Mesenchymal stem cell (in vitro differentiated cells and primary cell): ENCODE results near the gene GOT2.

Source experiments
- DNase-seq: peaks from one replicate; pipeline ENCODE4 v3.0.0-alpha.2; 2013
- H2AFZ ChIP-seq: one replicate; pipeline ENCODE4 v1.6.1; 2013; ENCODE audit warnings: low read depth, mild to moderate bottlenecking, control low read depth, inconsistent platforms, low read length, moderate library complexity
- H2AK5ac ChIP-seq: 2 replicates; pipeline ENCODE4 v1.6.1; 2013; ENCODE audit warnings: low read length, moderate library complexity, mild to moderate bottlenecking, inconsistent platforms; ENCODE audit not compliant: severe bottlenecking
- H2BK120ac ChIP-seq: one replicate; pipeline ENCODE4 v1.6.1; 2013; ENCODE audit warnings: low read depth, mild to moderate bottlenecking, inconsistent platforms, low read length, moderate library complexity
- H2BK12ac ChIP-seq, 2 experiments: one replicate each; pipeline ENCODE4 v1.6.1; 2013; ENCODE audit warnings: inconsistent platforms in 2 of 2, low read length in 2 of 2, mild to moderate bottlenecking in 2 of 2, moderate library complexity in 2 of 2, control low read depth in 1 of 2
- H2BK15ac ChIP-seq: one replicate; pipeline ENCODE4 v1.6.1; 2013; ENCODE audit warnings: mild to moderate bottlenecking, low read depth, inconsistent platforms; ENCODE audit not compliant: poor library complexity, severe bottlenecking
- H2BK5ac ChIP-seq: 2 replicates; pipeline ENCODE4 v1.6.1; 2013; ENCODE audit warnings: low read depth, mild to moderate bottlenecking, low read length, control low read depth, inconsistent platforms; ENCODE audit not compliant: poor library complexity, severe bottlenecking
- H3K14ac ChIP-seq, 2 experiments: one replicate each; pipeline ENCODE4 v1.6.1; 2013; ENCODE audit warnings: inconsistent platforms in 2 of 2, low read length in 2 of 2, control low read depth in 1 of 2, mild to moderate bottlenecking in 1 of 2, moderate library complexity in 1 of 2
- H3K18ac ChIP-seq, 2 experiments: one replicate each; pipeline ENCODE4 v1.6.1; 2013; ENCODE audit warnings: inconsistent platforms in 2 of 2, low read length in 2 of 2, control low read depth in 1 of 2, low read depth in 1 of 2, mild to moderate bottlenecking in 1 of 2
- H3K23ac ChIP-seq, 2 experiments: one replicate each; pipeline ENCODE4 v1.6.1; 2013; ENCODE audit warnings: inconsistent platforms in 2 of 2, low read length in 2 of 2, mild to moderate bottlenecking in 2 of 2, moderate library complexity in 2 of 2, control low read depth in 1 of 2
- H3K27ac ChIP-seq: 2 replicates; pipeline ENCODE4 v1.5.1; 2013; ENCODE audit warnings: mild to moderate bottlenecking, moderate library complexity, low read length, control low read depth, inconsistent platforms; ENCODE audit not compliant: poor library complexity, severe bottlenecking
- H3K27me3 ChIP-seq, 2 experiments: 2 replicates each; pipeline versions ENCODE4 v1.6.1 to v1.7.0; 2013; ENCODE audit warnings: low read length in 2 of 2, mild to moderate bottlenecking in 2 of 2, moderate library complexity in 2 of 2, control low read depth in 1 of 2, inconsistent platforms in 1 of 2; ENCODE audit not compliant: control insufficient read depth in 1 of 2, insufficient read depth in 1 of 2
- H3K36me3 ChIP-seq, 2 experiments: 2 replicates each; pipeline versions ENCODE4 v1.6.1 to v1.7.0; 2013; ENCODE audit warnings: low read length in 2 of 2, control low read depth in 1 of 2, inconsistent platforms in 1 of 2, low read depth in 1 of 2, mild to moderate bottlenecking in 1 of 2; ENCODE audit not compliant: insufficient read depth in 2 of 2, control insufficient read depth in 1 of 2
- H3K4ac ChIP-seq, 2 experiments: one replicate each; pipeline ENCODE4 v1.6.1; 2013; ENCODE audit warnings: inconsistent platforms in 2 of 2, low read length in 2 of 2, mild to moderate bottlenecking in 2 of 2, moderate library complexity in 2 of 2, control low read depth in 1 of 2, low read depth in 1 of 2
- H3K4me1 ChIP-seq: 2 replicates; pipeline ENCODE4 v1.6.1; 2013; ENCODE audit warnings: low read depth, low read length, control low read depth; ENCODE audit not compliant: control insufficient read depth, insufficient read depth
- H3K4me2 ChIP-seq: 2 replicates; pipeline ENCODE4 v1.6.1; 2013; ENCODE audit warnings: low read length, mild to moderate bottlenecking, inconsistent platforms; ENCODE audit not compliant: poor library complexity, severe bottlenecking
- H3K4me3 ChIP-seq, 2 experiments: 2 replicates each; pipeline versions ENCODE4 v1.5.1 to v1.7.0; 2013; ENCODE audit warnings: low read length in 2 of 2, mild to moderate bottlenecking in 2 of 2, control low read depth in 1 of 2, low read depth in 1 of 2; ENCODE audit not compliant: insufficient read depth in 1 of 2
- H3K79me1 ChIP-seq: replicated peaks from 2 replicates; pipeline ENCODE4 v1.6.1; 2013; ENCODE audit warnings: mild to moderate bottlenecking, control low read depth, low read length, inconsistent platforms; ENCODE audit not compliant: poor library complexity, severe bottlenecking
- H3K9ac ChIP-seq: 2 replicates; pipeline ENCODE4 v1.7.0; 2013; ENCODE audit warnings: mild to moderate bottlenecking, low read length, moderate library complexity
- H3K9me3 ChIP-seq: 2 replicates; pipeline ENCODE4 v1.7.0; 2013; ENCODE audit warnings: mild to moderate bottlenecking, low read length; ENCODE audit not compliant: control insufficient read depth
- H4K8ac ChIP-seq: one replicate; pipeline ENCODE4 v1.6.1; 2013; ENCODE audit warnings: inconsistent platforms, mild to moderate bottlenecking, low read length, moderate library complexity
- H4K91ac ChIP-seq: one replicate; pipeline ENCODE4 v1.6.1; 2013; ENCODE audit warnings: mild to moderate bottlenecking, low read length, inconsistent platforms
- WGBS: methylation state at CpG from one replicate; pipeline ENCODE4 v1.1.7; 2013; ENCODE audit warnings: mixed read lengths; 5-methylcytosine and 5-hydroxymethylcytosine counted together

GOT2 gene

DNA sequence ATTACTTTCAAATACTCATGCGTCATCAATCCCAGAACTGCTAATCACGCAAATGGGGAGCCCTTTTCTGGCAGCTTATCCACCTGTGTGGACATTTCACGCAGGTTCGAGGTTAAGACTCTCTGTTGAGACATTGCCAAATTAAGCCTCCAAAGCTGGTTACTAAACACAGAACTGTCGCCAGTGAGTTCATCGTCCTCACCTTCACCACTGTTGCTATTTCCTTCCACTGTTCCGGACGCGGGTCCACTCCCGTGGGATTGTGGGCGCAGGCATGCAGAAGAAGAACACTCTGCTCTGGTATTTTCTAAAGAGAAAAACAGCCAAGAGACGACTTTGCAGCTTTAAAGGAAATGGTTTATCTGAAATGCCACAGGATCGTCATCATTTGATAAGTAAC is 16.1 kb downstream of the GOT2 start:
- Histone ChIP-seq H4K91ac (no peak overlapping the region), H3K4me1 (no peaks in the 10 kb centered on the region), H3K79me1 (peaks cover 6% of the 10 kb centered on the region), H3K14ac (no peak overlapping the region), H3K27me3 (no peaks in the 10 kb centered on the region), H3K23ac (no peak overlapping the region), H3K4me3 (no peak overlapping the region), H2BK12ac (no peak overlapping the region), H2AFZ (no peak overlapping the region), H2BK5ac (no peak overlapping the region), H3K4ac (no peak overlapping the region), H3K9me3 (no peaks in the 10 kb centered on the region), H3K36me3 (peaks cover 44 to 78% of the 10 kb centered on the region in 2 experiments), H2BK15ac (no peak overlapping the region), H3K18ac (no peak overlapping the region), H2AK5ac (no peak overlapping the region), H3K27ac (no peak overlapping the region), H4K8ac (no peak overlapping the region), H3K4me2 (no peak overlapping the region), H3K9ac (no peak overlapping the region), H2BK120ac (no peak overlapping the region)
- WGBS = 98% methylated on average over 13 of the region's 13 CpGs
- DNase-seq = no peak

DNA sequence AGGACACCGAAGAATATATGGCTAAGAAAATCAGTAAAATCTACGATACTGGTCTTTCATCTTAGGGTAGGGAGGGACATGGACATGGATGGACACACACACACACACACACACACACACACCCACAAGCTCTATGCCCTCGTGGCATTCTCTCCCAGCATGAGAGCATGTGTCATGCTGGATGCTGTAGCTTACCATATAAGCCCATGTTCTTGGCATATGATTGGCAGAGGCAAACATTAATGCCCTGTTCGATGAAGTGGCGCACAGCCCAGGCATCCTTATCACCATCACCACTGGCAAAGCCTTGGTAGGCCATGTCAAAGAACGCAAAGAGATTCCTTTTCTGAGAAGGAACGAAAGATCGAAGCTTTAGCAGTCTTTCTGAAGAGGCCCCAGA is 17.6 kb downstream of the GOT2 start:
- no peak overlapping the region for H3K27ac ChIP-seq
- H3K4me2 ChIP-seq = peak overlapping the region; percentile 29
- H2BK12ac ChIP-seq = no peak overlapping the region
- no peak overlapping the region for H2AK5ac ChIP-seq
- H3K9ac ChIP-seq = no peak overlapping the region
- no peaks in the 10 kb centered on the region for H3K27me3 ChIP-seq
- no peak overlapping the region for H3K14ac ChIP-seq
- H3K4me1 ChIP-seq = no peaks in the 10 kb centered on the region
- no peak overlapping the region for H3K18ac ChIP-seq
- H3K79me1 ChIP-seq = peaks cover 9% of the 10 kb centered on the region
- H2BK15ac ChIP-seq = no peak overlapping the region
- no peak overlapping the region for H2BK5ac ChIP-seq
- no peak overlapping the region for H4K8ac ChIP-seq
- no peak overlapping the region for H2AFZ ChIP-seq
- no peak overlapping the region for H3K23ac ChIP-seq
- 98% methylated on average over 8 of the region's 8 CpGs for WGBS
- H3K4ac ChIP-seq = no peak overlapping the region
- H2BK120ac ChIP-seq = no peak overlapping the region
- H3K9me3 ChIP-seq = no peaks in the 10 kb centered on the region
- no peak overlapping the region for H4K91ac ChIP-seq
- peaks cover 48 to 78% of the 10 kb centered on the region in 2 experiments for H3K36me3 ChIP-seq
- no peak overlapping the region for H3K4me3 ChIP-seq
- DNase-seq = no peak

DNA sequence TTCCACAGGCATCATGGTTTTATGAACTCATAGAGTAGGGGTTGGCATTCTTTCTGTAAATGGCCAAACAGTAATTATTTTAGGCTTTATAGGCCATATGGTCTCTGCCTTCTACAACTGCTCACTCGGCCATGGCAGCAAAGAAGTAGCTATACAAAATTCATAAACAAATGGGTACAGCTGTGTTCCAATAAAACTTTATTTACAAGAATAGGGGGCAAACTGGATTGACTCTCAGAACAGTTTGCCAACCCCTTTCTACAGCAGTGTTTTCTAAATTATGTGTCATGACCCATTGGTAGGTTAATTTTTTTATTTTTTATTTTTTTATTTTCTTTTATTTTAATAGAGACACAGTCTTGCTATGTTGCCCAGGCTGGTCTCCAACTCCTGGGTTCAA is 20.4 kb downstream of the GOT2 start:
- no peaks in the 10 kb centered on the region for H3K9me3 ChIP-seq
- H2AK5ac ChIP-seq = no peak overlapping the region
- peaks cover 2% of the 10 kb centered on the region for H3K4me1 ChIP-seq
- H3K14ac ChIP-seq = no peak overlapping the region
- H3K23ac ChIP-seq = no peak overlapping the region
- no peak overlapping the region for H3K9ac ChIP-seq
- H3K4me3 ChIP-seq = no peak overlapping the region
- H3K36me3 ChIP-seq = peaks cover 42 to 63% of the 10 kb centered on the region in 2 experiments
- no peak overlapping the region for H3K4ac ChIP-seq
- no CpG with 5 or more reads among the region's 1 CpG for WGBS
- H2BK12ac ChIP-seq = no peak overlapping the region
- H3K4me2 ChIP-seq = no peak overlapping the region
- H3K79me1 ChIP-seq = peaks cover 8% of the 10 kb centered on the region
- H3K27me3 ChIP-seq = no peaks in the 10 kb centered on the region
- no peak overlapping the region for H3K27ac ChIP-seq
- H3K18ac ChIP-seq = no peak overlapping the region
- no peak overlapping the region for H4K8ac ChIP-seq
- no peak overlapping the region for H2BK5ac ChIP-seq
- no peak for DNase-seq
- H2BK15ac ChIP-seq = no peak overlapping the region
- H4K91ac ChIP-seq = no peak overlapping the region
- H2AFZ ChIP-seq = no peak overlapping the region
- no peak overlapping the region for H2BK120ac ChIP-seq

DNA sequence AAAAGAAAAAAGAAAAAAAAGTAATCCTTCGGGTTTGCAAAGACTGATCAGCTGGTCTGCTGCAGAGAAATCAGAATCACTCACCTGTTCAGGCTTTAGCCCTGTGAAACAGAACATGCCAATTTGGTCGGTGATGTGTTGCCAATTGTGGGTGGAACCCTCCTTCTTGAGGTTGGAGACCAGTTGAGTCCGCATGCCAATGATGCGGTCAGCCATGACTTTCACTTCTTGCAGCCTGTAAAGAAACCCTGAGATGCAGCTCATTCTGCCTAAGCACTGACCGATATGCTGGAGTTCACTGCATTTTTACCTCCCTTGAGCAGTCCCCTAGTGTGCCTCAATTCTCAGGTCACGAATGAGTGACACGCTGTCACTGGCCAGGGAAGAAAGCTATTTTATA is 24.8 kb downstream of the GOT2 start:
- no peak overlapping the region for H4K8ac ChIP-seq
- no peak overlapping the region for H3K4ac ChIP-seq
- peaks cover 2% of the 10 kb centered on the region for H3K4me1 ChIP-seq
- no peak overlapping the region for H2BK5ac ChIP-seq
- H3K18ac ChIP-seq = no peak overlapping the region
- no peak overlapping the region for H2BK12ac ChIP-seq
- H2AK5ac ChIP-seq = no peak overlapping the region
- H3K23ac ChIP-seq = no peak overlapping the region
- peaks cover 5% of the 10 kb centered on the region for H3K79me1 ChIP-seq
- H3K4me3 ChIP-seq = no peak overlapping the region
- no peak overlapping the region for H3K9ac ChIP-seq
- H3K27me3 ChIP-seq = no peaks in the 10 kb centered on the region
- no peak overlapping the region for H2BK15ac ChIP-seq
- H3K27ac ChIP-seq = no peak overlapping the region
- H3K9me3 ChIP-seq = no peaks in the 10 kb centered on the region
- no peak overlapping the region for H3K4me2 ChIP-seq
- WGBS = 97% methylated on average over 6 of the region's 7 CpGs
- no peak overlapping the region for H3K14ac ChIP-seq
- H4K91ac ChIP-seq = no peak overlapping the region
- no peak for DNase-seq
- H3K36me3 ChIP-seq = peaks cover 36 to 52% of the 10 kb centered on the region in 2 experiments
- no peak overlapping the region for H2AFZ ChIP-seq
- no peak overlapping the region for H2BK120ac ChIP-seq
